Coronary artery (tissue), 2 donors: ENCODE results near the gene GPC6.

Experiments
- DNase-seq: peaks from one replicate; pipeline ENCODE4 v3.0.0-alpha.2; 2017; ENCODE audit warnings: low spot score
- H3K27ac ChIP-seq, 2 donors: fragments of 200-600 bp; sonication (generic); one replicate each; pipeline ENCODE4 v1.5.1; 2016 to 2019
- H3K4me3 ChIP-seq: fragments of 200-600 bp; sonication (generic); 2 replicates; pipeline ENCODE4 v1.5.1; 2016; ENCODE audit warnings: mild to moderate bottlenecking, moderate library complexity
- TF ChIP-seq, protein P1 (sequence below): fragments of 200-600 bp; sonication (generic); IDR thresholded peaks from one replicate; pipeline ENCODE4 v1.5.1; 2019; ENCODE audit warnings: antibody characterized with exemption

Gene GPC6

DNA sequence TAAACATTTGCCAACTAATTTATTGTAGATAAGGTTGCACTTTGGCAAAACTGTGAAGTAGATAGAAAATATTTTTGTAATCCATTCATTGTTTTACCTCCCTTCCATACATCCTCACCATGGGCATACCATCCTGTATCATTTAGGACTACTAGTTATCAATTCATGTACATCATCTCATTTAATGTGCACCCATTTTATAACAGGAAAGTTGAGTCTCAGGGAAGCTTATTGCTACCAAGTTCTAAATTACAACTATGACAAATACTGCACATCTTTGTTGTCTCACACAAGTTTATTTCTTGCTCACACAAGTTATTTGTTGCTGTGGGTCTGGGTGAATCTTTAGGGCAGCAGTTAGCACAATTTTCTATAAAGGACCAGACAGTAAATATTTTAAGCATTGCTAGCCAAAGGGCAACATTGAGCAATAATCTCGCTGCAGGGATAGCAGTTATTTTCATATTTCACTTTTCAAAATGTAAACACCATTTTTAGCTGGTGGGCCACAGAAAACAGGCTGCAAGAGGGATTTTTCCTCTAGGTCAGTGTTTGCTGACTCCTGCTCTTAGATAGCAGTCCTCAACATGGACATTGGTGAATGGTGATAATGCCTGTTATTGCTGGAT lies 276.5 kb downstream of the GPC6 start:
- TF ChIP-seq, protein P1, sequence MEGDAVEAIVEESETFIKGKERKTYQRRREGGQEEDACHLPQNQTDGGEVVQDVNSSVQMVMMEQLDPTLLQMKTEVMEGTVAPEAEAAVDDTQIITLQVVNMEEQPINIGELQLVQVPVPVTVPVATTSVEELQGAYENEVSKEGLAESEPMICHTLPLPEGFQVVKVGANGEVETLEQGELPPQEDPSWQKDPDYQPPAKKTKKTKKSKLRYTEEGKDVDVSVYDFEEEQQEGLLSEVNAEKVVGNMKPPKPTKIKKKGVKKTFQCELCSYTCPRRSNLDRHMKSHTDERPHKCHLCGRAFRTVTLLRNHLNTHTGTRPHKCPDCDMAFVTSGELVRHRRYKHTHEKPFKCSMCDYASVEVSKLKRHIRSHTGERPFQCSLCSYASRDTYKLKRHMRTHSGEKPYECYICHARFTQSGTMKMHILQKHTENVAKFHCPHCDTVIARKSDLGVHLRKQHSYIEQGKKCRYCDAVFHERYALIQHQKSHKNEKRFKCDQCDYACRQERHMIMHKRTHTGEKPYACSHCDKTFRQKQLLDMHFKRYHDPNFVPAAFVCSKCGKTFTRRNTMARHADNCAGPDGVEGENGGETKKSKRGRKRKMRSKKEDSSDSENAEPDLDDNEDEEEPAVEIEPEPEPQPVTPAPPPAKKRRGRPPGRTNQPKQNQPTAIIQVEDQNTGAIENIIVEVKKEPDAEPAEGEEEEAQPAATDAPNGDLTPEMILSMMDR = no peak
- DNase-seq = no peak
- no peak overlapping the region for H3K4me3 ChIP-seq
- H3K27ac ChIP-seq = no peak overlapping the region

DNA sequence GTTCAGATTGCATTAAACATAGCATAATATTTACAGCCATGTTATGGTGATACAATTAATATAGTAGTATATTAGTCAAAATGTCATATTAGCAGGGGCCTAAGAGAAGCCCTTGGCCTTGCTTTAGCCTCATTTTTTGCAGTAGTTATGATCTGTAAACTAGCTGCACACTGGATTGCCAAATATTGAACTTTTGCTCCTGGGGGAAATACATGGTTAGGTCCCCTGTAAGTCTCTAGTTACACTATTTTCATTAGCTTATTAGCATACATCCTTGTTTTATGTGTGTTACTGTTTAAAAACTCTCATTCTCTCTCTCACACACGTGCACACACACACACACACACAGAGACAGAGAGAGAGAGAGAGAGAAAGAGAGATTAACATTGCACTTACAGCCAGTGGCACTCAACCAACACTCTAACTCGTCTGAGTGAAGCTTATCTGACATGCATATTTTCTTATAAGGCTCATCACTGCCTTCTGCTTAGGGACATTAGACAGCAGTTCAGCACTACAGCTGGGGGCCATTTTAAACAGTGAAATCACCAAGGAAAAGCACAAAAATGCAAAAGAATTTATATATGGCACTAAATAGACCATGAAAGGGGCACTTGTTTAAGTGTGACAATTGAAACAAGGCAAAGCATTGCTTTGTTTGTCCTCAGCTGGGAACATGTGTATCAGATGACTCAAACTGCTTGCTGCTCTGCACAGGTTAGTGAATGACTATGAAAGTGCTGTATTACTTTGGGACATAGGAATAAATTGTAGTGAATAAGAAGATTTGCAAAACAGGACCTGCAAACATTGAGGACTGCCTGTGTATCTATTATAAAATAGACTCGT lies 278.7 kb downstream of the GPC6 start:
- Histone ChIP-seq H3K27ac (no peak overlapping the region), H3K4me3 (peak overlapping the region; percentile 34)
- no peak for DNase-seq
- TF ChIP-seq, protein P1 = no peak

DNA sequence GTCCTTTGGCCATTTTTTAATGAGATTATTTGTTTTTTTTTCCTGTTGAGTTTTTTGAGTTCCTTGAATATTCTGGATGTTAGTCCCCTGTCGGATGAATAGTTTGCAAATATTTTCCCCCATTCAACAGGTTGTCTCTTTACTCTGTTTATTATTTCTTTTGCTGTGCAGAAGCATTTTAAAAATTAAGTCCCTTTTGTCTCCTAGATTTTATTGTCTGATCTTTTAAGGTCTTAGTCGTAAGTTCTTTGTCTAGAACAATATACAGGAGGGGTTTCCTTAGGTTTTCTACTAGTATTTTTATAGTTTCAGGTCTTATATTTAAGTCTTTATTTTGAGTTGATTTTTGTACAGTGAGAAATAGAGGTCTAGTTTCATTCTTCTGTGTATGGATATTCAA lies 284.4 kb downstream of the GPC6 start:
- H3K27ac ChIP-seq = no peak overlapping the region
- TF ChIP-seq, protein P1 = no peak

DNA sequence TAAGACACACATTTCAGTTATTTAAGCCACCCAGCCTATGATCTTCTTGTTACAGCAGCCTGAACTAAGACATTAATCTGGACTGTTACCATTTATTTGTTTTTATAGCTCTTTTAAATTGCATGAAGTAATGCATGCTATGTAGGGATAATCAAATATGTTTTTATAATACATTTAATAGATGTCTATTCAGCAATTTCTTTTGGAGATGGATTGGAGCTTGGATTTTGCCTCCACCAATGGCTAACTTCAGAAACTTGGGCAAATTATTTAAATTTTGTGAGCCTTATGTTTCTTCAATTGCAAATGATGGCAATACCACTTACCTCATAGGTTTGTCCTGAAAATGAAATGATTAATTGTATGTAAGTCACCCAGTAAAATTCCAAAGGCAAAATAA lies 288.7 kb downstream of the GPC6 start:
- TF ChIP-seq, protein P1 = no peak
- H3K4me3 ChIP-seq = no peak overlapping the region
- H3K27ac ChIP-seq = no peak overlapping the region
- no peak for DNase-seq

More for the DNA sequence above, 284.4 kb downstream of the GPC6 start:
- no peak overlapping the region for H3K4me3 ChIP-seq
- no peak for DNase-seq

DNA sequence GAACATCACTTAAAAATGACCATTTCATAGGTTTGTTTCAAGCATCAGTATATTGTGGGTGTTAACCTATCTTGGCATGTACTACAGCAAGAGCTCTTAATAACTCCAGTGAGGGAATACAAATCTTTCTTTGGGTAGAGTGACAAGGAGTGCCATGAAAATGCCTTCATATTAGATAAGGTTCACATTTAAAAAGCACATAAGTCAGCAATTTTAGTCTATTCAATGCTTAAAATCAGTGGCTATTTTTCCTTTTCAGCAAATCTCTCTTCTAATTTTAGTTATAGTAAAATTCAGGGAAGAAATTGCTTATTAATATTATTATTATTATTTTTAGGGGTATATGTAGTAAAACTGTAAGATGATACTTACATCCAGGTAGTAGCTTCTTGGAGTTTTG lies 291.1 kb downstream of the GPC6 start:
- no peak for DNase-seq
- Histone ChIP-seq H3K27ac (no peak overlapping the region), H3K4me3 (no peak overlapping the region)
- TF ChIP-seq, protein P1 = no peak

DNA sequence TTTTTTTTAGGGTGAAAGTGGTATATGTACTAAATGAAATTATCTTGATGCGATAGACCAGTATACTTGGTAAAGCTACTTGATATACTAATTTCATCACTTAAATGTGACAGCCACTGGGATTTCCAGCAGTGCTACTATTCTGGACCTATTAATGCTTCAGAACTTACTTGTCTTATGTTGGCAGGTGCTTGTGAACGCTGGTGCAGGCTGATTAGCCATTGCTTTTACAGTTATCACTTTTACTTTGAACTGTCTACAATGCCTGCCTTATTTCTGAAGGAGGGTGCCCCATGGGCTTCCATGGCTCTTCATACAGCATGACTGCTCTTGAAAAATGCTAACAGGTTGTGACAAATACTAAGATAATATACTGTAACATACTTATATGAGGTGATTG lies 294.7 kb downstream of the GPC6 start:
- Histone ChIP-seq H3K4me3 (no peak overlapping the region), H3K27ac (no peak overlapping the region)
- TF ChIP-seq, protein P1 = no peak
- DNase-seq = no peak

DNA sequence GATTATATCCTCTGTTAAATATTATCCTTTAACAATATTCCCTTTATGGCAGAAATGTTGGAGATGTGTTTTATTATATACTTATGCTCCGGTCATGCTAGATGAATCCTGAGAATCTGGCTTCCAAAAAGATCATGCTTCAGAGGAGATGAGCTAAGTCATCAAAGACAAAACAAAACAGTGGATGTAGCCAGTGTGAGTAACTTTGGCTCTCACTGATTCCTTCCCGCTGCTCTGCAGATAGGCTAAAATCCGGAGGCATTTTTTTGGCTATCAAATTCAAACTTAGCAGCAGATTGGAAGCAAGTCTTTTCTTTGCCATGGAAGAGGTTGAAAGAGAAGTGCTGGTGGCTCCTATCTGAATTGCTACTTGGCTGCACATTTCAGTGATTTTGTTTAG lies 295.9 kb downstream of the GPC6 start:
- TF ChIP-seq, protein P1 = no peak
- H3K4me3 ChIP-seq = no peak overlapping the region
- no peak for DNase-seq

More for the DNA sequence above, 295.9 kb downstream of the GPC6 start:
- H3K27ac ChIP-seq = no peak overlapping the region
